ENCODE measurements around the gene AK8.

DNA sequence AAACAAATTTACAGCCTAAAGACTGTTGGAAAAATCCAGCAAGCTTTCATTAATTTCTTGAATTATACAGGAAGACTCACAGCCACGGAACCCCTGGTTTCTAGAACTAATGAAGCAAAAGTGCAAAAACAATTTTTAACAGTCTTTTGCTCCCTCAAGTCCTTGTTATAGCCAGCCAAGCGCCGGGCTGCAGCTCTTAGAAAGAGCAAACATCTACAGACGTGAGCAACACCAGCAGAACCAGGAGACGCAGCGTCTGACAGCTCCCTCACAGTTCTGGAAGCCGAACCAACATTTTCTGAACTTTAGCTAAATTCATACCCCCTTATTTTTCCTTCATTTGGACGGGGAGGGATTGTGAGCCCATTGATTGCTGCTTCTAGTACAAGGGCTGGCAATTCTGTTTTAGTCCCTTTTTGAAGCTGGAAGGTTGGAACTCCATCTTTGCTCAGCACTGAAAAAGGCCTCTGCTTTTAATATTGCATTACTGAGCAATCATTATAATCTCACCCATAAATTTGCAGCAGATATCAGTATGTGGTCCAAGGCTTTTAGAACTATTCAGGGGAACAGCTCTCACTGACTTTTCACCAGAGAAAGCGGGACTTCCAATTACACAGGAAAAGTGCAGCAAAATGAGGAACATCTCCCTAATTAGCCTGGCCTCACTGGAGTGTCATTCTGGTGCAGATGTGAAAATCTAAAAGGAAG lies 45.8 kb downstream of the AK8 start:
- TF ChIP-seq CTCF (IDR thresholded peaks at IDR 0.05; ENCODE audit: insufficient read depth, low read length, poor library complexity, severe bottlenecking) (no peak), EZH2phosphoT487 (conservative IDR thresholded peaks at IDR 0.05; ENCODE audit: low read length) (no peak)
